GM21786 (cell line): ENCODE results near the gene CALB2.

Experiments
- ATAC-seq: cut with Tn5 transposase; IDR thresholded peaks from one replicate; pipeline ENCODE4 v1.9.1; 2021; ENCODE audit not compliant: unreplicated experiment

Gene CALB2

DNA sequence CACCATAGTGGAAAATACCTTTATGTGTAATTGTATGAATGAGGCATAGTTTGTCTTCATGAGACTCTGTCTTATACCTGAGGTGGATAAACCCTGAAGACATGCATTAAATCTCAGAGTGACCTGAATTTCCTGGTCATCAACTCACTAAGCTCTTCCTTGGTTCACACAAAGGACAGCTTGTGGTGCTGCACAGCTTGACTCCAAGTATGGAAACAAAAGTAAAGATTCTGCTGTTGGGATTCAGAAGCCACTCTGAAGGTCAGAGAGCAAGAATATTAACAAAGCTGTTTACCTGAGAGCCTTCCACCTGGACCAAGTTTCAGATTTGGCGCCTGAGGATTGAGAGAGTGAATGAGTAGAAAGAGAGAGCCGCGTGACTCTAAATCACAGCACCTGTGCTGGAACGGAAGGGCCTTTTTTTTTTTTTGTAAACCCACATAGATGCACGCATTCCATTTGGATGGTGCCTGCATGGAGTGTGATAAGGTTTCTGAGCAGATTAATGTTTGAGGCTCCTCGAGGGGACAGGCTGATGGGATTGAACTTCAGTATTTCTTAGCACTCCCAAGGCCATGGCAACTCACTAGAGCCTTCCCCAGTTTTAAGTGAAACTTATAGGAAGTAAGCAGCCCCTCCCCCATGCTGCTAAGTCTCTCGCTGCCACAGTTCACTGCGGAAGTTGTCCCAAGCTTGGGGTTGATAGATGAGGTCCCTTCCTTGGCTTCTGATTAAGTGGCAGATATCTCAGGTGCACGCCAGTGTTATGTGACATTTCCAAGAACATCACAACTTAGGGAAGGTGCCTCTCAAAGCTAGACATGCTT lies 28.7 kb downstream of the CALB2 start:
- ATAC-seq: no peak

DNA sequence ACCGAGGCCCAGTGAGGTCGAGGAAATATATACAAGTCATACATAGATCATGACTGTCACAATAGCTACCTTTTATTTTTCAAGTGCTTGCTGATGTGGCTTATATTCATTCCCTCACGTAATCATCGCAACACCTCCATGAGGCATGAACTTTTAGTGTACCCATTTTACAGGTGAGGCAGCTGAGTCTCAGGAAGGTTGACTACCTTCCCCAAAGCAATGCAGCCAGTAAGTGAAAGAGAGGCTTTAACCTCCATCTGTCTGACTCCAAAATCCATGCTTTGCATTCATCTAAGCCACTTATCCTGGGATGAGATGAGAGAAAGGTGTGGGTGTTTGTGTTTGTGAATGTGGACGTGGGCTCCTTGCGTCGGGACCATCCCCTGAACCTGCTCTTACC lies 30.8 kb downstream of the CALB2 start:
- no peak for ATAC-seq

DNA sequence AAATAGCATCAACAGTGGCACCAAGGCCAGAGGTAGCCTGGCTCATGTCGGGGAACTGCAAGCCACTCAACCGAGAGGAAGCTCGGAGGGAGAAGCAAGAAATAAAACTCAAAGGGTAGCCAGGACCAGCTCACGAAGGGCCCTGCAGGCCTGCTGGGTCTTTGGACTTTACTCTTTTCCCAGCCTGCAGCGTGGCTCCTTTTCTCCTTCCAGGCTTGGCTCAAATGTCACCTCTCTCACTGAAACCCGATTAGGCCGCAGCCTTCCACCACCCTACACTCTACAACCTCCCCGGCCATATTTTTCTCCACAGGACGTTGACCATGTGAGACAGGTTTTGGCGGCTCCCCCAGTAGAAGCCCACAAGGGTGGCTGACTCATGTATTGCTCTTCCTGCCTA lies 38.1 kb downstream of the CALB2 start:
- no peak for ATAC-seq

DNA sequence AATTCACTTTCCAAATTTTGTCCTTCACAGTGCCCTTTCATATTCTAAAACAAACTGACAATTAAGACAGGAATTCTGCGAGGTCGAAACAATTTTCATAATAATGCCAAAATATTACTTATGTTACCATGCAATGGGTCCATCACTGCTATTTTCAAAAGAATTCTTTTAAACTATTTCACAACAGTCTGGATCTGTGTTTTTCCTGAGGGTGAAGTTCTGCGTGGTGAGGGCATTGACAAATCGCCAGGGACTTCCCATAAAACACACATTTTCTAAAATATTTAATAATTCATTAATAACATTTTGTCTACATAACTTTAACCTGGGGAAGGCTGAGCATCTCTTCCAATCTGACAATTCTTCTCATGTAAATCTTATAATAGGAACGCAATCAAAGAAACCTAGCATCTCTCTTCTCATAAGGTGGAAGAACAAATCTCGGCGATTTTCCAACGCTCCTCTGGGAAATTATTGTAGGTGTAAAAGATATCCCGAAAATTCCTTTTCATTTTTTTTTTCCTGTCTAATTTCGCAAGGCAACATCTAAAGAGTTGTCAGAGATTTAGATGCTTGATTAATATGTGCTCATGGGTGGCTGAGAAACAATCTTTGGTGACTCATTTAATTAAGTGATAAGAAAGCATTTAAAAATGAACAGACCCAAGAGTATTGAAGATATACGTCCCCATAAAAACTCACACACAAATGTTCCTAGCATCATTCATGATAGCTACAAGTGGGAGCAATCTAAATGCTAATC lies 41.5 kb downstream of the CALB2 start:
- ATAC-seq: no peak

DNA sequence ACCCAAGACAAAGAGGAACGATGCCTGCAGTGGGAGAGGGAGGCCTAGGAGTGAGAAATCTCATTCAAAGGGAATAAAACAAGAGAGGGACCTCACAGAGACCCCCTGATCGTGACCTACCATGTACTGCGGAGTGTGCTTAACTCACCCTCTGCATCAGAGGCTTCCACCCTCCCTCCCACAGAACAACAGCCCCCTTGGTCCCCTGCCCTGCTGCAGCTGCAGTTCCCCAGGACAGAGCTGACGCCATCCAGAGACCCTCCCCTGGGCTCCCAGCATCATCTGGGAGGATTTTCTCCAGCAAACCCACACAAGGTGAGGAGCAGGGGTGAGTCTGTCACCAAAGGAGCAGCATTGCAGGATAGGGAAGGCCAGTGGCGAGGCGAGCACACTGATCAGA lies 43.5 kb downstream of the CALB2 start:
- ATAC-seq: no peak

DNA sequence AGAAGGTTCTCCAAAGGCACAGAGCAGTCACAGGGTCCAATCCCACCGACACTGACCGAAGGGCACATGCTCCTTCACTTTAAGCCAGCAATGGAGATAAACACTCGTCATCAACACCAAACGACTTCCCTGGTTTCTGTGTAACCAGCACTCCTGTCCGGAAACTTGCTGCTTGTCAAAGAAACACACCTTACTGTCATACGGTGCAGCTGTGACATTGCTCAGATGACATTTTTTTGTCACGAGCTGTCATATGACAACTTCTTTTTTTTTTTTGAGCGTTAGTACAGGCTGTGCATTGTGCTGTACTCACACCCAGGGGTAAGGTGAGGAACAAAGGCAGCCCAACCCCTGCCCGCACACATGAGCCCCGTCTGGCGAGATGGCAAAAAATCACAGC lies 44.2 kb downstream of the CALB2 start:
- no peak for ATAC-seq

DNA sequence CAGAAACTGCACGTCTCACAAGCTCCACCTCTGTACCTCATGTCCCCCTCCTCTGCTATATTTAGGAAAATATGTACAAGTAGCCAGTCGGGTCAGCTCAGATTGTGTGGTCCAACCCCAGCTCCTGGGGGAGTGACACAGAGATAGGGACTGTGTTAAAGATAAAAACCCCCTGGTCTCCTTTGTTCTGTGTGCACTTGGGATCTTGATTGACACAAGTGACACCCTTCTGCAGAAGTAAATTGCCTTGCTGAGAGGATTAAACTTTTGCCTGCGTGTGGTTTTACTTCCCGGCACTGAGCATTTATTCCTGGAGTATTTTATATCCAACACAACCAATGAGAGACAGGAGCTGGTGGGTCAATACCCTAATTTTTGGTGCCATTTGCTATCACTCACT lies 45.8 kb downstream of the CALB2 start:
- no peak for ATAC-seq

DNA sequence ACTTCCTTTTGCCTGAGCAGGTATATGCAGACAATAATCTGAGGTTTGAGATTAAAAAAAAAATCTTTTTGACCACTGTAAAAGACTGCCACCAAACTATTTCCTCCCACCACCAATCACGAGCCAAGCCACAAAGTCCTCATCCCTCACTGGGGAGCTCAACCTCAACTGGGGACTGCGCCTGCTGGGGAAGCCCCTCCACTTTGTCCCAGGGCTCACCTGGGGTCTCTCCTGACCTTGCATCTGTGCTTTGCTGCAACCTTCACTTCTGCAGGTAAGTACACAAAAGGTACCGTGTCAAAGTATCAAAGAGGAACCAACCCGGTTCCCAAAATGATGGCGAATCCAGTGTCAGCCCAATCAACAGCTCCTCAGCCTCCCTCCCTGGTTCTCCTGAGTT lies 47.8 kb downstream of the CALB2 start:
- ATAC-seq: no peak

DNA sequence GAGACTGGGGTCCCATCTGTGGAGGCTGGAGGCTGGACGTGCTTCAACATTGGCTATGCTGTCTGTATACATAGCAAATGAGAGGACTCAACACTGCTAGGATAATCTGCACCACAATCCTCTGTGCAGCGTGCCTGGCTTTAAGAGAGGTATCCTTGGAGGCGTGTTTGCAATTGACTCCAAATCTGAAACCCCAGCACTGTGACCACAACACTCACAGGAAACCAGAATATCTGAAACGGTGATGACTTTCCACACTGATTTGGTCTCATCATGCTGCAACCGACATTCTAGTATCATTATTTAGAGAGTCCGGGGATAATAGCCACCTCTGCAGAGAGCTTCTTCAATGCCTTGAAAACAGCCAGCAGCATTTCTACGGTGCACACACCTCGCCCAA lies 48.2 kb downstream of the CALB2 start:
- no peak for ATAC-seq

DNA sequence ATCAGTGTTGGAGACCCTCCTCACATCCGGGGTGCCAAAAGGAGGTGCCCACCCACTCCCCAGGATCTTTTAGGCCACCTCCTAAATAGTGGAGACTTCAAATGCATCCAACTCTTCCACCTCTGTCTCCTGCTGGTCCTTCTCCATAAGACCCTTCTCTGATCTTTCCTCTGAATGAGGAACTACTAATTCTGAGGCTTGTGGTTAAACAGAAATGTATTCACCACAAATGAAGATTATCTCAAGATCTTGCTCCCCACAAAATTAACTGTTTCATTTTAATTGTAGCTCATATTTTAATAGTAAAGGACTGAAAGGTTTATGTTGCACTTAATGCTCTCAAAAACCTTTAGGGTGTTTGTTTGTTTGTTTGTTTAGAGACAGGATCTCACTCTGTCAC lies 49.2 kb downstream of the CALB2 start:
- ATAC-seq: no peak

DNA sequence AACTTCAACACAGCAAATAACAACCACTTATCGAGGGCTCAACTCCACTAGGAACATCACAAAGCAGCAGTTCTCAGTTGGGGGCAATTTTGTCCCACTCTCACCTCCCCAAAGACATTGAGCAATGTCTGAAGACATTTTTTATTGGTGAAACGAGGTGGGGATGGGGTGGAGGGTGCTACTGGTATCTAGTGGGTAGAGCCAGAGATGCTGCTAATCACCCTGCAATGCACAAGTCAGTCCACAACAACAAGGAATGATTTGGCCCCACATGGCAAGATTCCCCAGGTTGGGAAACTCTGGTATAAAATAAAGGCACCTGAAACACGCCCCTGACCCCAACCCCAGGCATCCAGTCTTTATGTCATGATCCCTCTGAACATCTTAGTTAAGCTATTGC lies 50.0 kb downstream of the CALB2 start:
- no peak for ATAC-seq

DNA sequence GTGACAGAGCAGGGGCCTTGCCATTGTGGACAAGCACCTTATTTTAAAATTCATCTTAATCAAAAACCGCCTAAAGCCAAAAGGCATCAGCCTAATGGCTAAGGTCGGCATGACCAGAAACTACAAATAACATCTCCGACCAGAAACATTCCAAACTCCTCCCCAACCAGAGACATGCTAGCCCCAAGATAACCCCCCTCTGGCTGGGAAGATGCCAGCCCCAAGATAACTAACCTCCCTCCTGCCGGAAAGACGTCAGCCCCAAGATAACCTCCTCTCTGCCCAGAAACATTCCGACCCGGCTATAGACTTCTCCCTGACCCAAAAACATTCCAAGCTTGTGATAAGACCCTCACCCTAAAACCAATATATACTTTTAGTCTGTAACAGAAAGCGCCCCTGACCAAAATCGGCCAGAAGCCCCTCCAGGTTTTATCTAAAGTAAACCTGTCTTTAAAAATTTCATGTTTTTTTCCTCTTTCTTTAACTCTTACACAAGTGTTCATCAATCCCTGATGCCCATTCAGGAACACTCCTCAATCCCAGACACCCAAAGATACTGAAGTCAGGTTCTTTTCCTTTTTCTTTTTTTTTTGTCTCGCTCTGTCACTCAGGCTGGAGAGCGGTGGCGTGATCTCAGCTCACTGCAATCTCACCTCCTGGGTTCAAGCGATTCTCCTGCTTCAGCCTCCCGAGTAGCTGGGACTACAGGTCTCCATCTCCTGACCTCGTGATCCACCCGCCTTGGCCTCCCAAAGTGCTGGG lies 50.7 kb downstream of the CALB2 start:
- no peak for ATAC-seq

DNA sequence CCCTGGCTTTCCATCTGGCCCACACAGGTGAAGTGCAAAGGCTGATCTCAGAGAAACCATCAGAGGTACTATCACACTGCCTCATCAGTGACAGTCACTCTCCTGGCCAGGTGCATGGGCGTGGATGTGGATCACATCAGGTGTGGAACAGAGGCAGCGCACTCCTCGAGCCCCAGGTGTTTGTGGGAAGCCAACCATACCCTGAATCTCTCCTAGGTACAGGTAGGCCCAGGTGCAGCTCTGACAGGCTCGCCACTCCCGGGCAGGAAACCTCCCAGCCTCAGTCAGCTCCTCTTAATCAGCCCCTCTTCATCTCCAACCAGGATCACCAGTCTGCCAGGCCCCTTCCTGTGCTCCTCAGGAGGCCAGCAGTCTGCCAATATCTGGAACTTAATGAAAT lies 51.6 kb downstream of the CALB2 start:
- no peak for ATAC-seq

DNA sequence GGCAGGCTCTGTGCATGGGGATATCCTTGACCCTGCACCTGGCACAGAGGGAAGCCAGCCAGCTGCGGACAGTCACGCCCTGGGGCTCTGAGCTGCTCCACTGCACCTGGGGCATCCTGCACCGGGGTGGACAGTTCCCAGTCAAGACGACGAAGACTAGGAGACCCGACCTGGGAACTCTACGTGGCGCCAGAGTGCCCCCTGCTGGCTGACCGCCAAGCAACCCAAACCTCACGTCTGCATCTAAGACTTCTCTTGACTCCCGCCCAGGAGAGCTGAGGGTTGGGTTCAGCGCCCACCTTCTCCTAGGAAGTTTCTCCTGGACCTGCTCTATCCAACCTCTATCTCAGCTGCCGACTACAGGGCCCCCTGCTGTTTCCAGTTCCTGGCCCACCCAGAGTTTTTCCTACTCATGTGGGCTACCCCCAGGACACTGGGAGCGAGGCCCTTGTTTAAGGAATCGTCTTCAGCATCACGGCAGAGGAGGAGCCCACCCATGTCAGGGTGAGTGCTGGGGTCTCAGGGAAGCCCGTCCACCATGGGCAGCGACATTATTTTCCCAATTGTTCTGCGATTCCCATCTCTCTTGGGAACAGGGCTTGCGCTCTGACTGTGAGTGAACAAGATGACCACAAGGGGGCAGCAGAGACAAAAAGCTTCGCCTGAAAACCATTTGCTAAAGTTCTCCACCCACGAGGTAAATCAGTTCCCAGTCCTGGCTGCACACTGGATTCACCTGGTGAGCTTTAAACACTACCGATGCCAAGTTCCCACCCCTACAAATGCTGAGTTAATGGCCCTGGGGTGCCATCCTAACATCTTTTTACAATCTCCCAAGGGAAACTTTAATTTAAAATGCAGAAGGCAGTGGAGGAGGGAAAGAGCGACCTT lies 54.0 kb downstream of the CALB2 start:
- ATAC-seq: no peak

DNA sequence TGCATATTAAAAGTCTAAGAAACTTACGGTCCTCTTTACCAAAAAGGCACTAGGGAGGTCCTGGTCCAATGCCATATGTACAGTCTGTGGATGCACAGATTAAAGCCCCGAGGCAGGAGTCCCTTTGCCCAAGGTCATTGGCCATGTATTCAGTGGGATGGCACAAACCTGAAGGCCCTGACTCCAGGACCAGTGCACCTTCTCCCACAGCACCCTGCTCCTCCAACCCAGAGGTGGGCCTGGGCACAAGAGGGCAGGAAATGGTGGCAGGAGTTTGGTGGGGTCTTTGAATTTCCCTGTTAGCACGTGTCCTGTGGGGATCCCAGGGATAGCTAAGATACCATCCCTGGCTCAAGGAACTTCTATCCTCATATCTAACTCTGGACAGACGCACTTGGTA lies 54.8 kb downstream of the CALB2 start:
- no peak for ATAC-seq

DNA sequence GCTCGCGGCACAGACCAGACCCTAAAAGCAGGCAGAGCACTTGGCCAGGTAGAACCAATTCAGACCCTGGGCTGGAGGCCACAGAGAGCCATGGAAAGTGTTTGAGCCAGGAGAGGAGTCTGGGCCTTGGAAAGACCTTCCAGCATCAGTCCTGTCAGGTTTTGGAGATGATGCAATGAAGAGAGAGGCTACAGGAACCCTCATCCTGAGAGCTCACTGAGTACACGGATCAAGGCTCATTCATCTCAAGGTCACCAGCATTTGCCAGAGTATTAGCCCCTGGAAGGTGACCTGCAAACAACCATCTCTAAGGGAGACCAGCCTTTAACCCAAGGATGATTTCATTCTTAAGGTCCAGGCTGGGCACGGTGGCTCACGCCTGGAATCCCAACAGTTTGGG lies 55.5 kb downstream of the CALB2 start:
- ATAC-seq: no peak

DNA sequence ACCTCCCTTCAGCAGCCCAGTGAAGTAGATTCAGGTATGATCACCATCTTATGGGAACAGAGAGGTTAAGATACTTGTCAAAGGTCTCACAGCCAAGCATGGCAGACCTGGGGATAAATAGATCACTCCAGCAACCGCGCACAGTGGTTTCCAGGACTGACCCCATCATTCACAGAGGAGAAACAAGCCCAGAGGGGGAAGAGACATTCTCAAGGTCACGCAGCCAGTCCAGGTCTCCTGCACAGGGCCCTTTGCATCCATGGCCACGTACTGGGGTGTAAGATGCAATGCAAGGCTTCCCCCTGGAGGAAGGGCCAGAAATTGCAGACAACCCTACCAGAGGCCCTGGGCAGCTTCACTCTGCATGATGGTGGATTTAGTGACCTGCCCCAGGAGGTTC lies 63.4 kb downstream of the CALB2 start:
- no peak for ATAC-seq

DNA sequence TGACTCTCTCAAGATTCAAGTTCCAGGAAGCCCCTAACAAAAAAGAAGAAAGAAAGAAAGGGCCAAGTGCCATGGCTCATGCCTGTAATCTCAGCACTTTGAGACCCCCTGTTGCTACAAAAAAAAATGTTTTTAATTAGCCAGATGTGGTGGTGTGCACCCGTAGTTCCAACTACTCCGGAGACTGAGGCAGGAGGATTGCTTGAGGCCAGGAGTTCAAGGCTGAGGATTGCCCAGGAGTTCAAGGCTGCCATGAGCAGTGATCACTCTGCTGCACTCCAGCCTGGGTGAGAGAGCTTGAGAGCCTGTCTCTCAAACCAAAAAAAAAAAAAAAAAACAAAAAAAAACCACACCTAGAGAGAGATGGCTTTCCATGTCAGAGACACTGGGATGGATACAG lies 64.5 kb downstream of the CALB2 start:
- ATAC-seq: no peak

DNA sequence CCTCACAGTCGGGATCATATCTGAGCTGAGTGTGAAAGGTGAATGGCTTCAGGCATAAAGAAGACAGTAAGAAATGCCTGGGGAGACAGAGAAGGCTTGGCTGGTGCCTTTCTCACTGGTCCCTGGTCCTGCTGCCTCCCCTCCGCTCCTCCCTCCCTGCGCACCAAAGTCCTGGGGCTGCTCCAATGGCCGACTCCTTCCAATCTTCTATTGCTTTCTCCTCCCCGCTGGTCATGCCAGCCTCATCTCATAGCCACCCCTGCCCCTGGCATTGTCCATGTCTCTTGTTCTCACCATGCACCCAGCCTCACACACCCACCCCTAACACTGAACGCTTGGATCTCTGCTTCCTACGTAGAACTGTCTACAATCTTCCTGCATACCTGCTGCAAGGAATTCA lies 65.3 kb downstream of the CALB2 start:
- ATAC-seq: no peak

DNA sequence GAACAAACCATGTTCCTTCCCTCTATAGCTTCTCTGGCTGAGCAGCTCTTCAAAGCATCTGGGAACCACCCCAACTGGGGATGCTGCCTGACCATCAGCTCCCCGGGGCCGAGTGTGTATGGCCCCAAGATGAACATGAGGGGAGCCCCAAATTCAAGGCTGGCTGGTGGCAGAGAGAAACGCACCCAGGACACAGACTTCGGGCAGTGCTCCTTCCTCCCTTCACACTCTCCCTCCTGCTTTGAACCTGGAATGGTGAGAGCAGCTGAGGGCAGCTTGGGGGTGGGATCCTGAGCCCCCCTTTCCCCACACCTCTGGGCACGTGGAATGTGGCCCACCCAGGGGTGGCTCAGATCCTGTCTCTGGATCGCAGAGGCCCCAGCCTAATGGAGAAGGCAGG lies 66.1 kb downstream of the CALB2 start:
- ATAC-seq: no peak

DNA sequence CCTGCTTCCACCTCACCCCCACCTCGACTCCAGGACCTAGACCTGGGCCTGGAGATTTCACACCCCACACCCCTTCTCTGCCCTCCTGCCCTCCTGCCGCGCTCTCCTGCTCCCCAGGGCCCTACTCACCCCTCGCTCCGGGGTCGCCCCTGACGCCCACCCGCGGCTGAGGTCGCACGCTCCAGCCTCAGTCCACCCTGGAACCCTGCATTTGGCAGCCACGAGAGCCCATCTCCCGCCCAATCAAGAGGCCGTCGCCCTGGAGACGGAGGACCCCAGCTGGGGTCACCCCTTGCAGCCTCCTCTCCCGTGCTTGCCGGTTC lies 67.2 kb downstream of the CALB2 start:
- ATAC-seq: no peak
